ENCODE results near the gene ELAPOR1. TPM values are rescaled to one million over a fixed set of nuclear protein-coding genes. Genes with fewer than 3 reads are reported as not detected.

ELAPOR1 gene
- total and polyA plus RNA-seq, 2 experiments from 2014 or later, result 0.54 to 1.2 TPM

DNA sequence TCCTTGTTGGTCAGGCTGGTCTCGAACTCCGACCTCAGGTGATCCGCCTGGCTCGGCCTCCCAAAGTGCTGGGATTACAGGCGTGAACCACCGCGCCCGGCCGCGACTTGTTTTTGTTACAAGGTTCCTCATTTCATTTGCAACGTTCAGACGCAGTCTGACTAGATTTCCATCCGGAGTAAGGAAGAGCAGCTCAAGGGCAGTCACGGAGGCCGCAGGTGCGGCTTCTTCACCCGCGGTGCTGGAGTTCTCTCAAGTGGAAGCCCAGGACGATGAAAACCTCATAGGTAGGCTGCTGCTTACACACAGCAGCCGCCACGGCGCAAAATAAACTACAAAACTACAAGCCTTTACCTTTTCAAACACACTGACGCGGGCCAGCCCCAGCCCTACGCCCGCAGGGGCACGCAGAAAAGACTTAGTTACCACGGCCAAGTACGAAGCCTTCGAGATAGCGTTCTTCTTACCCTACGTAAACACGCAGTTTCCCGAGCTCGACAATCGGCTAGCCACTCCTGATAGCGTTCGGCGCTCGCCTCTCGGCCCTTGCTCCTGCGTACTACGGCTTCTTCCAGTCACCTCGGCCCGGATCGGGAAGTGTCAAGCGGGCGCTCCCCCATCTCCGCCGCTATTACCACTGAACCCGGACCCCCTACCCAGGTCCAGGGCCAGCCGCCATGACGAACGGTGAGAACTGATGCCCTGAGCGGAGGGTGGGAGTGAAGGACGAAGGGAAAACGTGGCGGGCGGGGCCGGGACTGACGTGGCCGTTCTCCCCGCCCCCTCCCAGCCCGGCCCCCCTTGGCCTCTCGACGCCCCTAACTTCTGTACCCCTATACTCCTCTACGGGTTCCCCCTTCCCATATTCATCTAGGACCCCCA, 23.5 kb upstream of the ELAPOR1 start, which contains the start of gene TMEM167B:
Gene TMEM167B, plus strand, starts transcription at position 569 of the 882 bp plus-strand sequence. Its CDS starts 109 bp downstream, at position 678.
- H3K27ac ChIP-seq, result peak within 1 kb of the TSS; percentile 97
- in situ Hi-C loops (cut with MboI), result no loop called here
- H3K9me3 ChIP-seq (ENCODE audit: low read depth), result no peaks in the 10 kb centered on the region
- H3K79me2 ChIP-seq (ENCODE audit: insufficient read depth), result peaks cover 58% of the 10 kb centered on the region
- H3F3A ChIP-seq (ENCODE audit: insufficient read depth), result peaks cover 27% of the 10 kb centered on the region
- peak within 1 kb of the TSS; percentile 97 for H3K9ac ChIP-seq
- no peaks in the 10 kb centered on the region for H4K20me1 ChIP-seq (ENCODE audit: insufficient read depth)
- TF ChIP-seq EZH2 (IDR thresholded peaks at IDR 0.05; ENCODE audit: insufficient read depth, poor library complexity, severe bottlenecking) (no peak), EZH2phosphoT487 (IDR thresholded peaks at IDR 0.05; ENCODE audit: insufficient read depth, low read depth) (no peak)
- peaks cover 20% of the 10 kb centered on the region for H3K4me1 ChIP-seq (ENCODE audit: insufficient read depth)
- H3K4me3 ChIP-seq, result peak within 1 kb of the TSS; percentile 92
- H3K4me2 ChIP-seq (ENCODE audit: unreplicated experiment), result peak within 1 kb of the TSS; percentile 94
- no peaks in the 10 kb centered on the region for H3K9me2 ChIP-seq (ENCODE audit: insufficient read depth)
- DNase-seq, result peak; percentile 98
- H2AFZ ChIP-seq, result peak within 1 kb of the TSS; percentile 99
- no peaks in the 10 kb centered on the region for H3K27me3 ChIP-seq (replicated peaks; ENCODE audit: insufficient read depth)
- H3K36me3 ChIP-seq (ENCODE audit: low read depth), result peaks cover 20% of the 10 kb centered on the region
- 6 to 11% methylated on average over 52 to 67 of the region's 67 CpGs for WGBS, 2 experiments (ENCODE audit: low coverage in 1 of 2, low lambda C conversion rate in 2 of 2, missing lambda C conversion rate in 2 of 2)

DNA sequence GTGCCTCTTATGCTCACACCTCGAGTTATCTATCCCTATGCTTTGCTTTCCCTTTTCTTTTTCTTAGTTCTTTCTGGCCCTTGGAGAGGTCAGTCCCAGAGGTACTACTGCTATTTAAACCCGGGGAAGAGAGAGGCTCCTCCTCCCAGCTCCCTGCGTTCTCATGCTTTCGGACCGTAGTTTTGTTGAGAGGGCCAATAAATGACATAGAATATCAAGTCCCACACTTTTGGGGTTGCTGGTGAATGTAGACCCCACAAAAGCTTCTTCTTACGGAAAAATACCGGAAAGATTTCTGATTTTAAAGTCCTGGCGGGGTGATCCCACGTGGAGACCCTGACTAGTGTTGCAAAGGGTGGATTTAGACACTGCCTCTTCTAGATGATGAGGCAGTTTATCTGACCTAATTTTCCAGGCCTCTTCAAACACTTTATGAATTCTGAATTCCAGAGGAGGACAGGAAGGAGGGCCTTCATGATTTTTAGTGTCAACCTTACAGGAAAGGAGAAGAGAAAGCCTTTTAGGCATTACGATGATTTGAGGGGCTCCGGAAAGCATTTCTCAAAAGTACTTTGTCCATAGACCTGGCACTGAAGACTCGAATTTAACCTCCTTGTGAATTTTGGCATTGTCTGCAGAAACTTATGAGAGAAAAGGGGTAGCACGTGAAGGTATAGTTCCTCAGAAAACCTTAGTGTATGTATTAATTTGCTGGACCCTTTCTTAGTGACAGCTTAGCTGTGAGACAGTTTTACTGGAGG, 22.7 kb upstream of the ELAPOR1 start:
- H3K27me3 ChIP-seq (replicated peaks; ENCODE audit: insufficient read depth), result no peaks in the 10 kb centered on the region
- peak overlapping the region; percentile 94 for H3K4me2 ChIP-seq (ENCODE audit: unreplicated experiment)
- WGBS, 2 experiments (ENCODE audit: low coverage in 1 of 2, low lambda C conversion rate in 2 of 2, missing lambda C conversion rate in 2 of 2), result 5% methylated on average over 13 of the region's 13 CpGs
- H3K79me2 ChIP-seq (ENCODE audit: insufficient read depth), result peaks cover 66% of the 10 kb centered on the region
- H3K9me3 ChIP-seq (ENCODE audit: low read depth), result no peaks in the 10 kb centered on the region
- TF ChIP-seq EZH2 (IDR thresholded peaks at IDR 0.05; ENCODE audit: insufficient read depth, poor library complexity, severe bottlenecking) (no peak), EZH2phosphoT487 (IDR thresholded peaks at IDR 0.05; ENCODE audit: insufficient read depth, low read depth) (no peak)
- in situ Hi-C loops (cut with MboI), result no loop called here
- H4K20me1 ChIP-seq (ENCODE audit: insufficient read depth), result no peaks in the 10 kb centered on the region
- H3K9ac ChIP-seq, result peak overlapping the region; percentile 97
- H3F3A ChIP-seq (ENCODE audit: insufficient read depth), result peaks cover 35% of the 10 kb centered on the region
- H3K27ac ChIP-seq, result peak overlapping the region; percentile 97
- H3K36me3 ChIP-seq (ENCODE audit: low read depth), result peaks cover 28% of the 10 kb centered on the region
- H3K9me2 ChIP-seq (ENCODE audit: insufficient read depth), result no peaks in the 10 kb centered on the region
- peak overlapping the region; percentile 99 for H2AFZ ChIP-seq
- DNase-seq, result peak; percentile 82
- H3K4me1 ChIP-seq (ENCODE audit: insufficient read depth), result peaks cover 20% of the 10 kb centered on the region
- peak overlapping the region; percentile 92 for H3K4me3 ChIP-seq

DNA sequence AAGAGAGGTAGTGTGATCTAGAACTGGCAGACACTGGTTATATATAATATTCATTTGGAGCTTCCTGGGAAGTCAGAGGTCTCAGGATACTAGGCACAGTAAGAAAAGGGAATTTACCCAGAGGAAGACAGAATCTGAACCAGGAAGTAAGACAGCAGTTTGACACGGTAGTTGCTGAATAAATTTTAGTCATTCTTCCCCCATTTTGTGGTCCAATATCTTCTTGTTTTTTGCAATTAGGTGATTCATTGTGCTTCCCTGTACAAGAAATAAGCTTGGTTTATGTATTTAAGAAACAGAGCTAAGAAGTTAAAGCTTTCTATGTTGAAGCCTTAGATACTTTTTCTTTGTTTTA, 22.1 kb upstream of the ELAPOR1 start:
- no peaks in the 10 kb centered on the region for H3K9me3 ChIP-seq (ENCODE audit: low read depth)
- peak overlapping the region; percentile 99; the same call in 1 of the 2 replicates for H2AFZ ChIP-seq
- H3K4me2 ChIP-seq (ENCODE audit: unreplicated experiment), result peak overlapping the region; percentile 94
- H3K27ac ChIP-seq, result peak overlapping the region; percentile 97
- peaks cover 41% of the 10 kb centered on the region for H3F3A ChIP-seq (ENCODE audit: insufficient read depth)
- 0 to 3% methylated on average over 1 of the region's 1 CpG for WGBS, 2 experiments (ENCODE audit: low coverage in 1 of 2, low lambda C conversion rate in 2 of 2, missing lambda C conversion rate in 2 of 2)
- peaks cover 20% of the 10 kb centered on the region for H3K4me1 ChIP-seq (ENCODE audit: insufficient read depth)
- peak; percentile 79 for DNase-seq
- H3K27me3 ChIP-seq (replicated peaks; ENCODE audit: insufficient read depth), result no peaks in the 10 kb centered on the region
- H3K9me2 ChIP-seq (ENCODE audit: insufficient read depth), result no peaks in the 10 kb centered on the region
- TF ChIP-seq EZH2phosphoT487 (IDR thresholded peaks at IDR 0.05; ENCODE audit: insufficient read depth, low read depth) (no peak), EZH2 (IDR thresholded peaks at IDR 0.05; ENCODE audit: insufficient read depth, poor library complexity, severe bottlenecking) (no peak)
- in situ Hi-C loops (cut with MboI), result no loop called here
- peaks cover 31% of the 10 kb centered on the region for H3K36me3 ChIP-seq (ENCODE audit: low read depth)
- H3K9ac ChIP-seq, result peak overlapping the region; percentile 97
- H3K4me3 ChIP-seq, result peak overlapping the region; percentile 92
- H4K20me1 ChIP-seq (ENCODE audit: insufficient read depth), result no peaks in the 10 kb centered on the region
- peaks cover 71% of the 10 kb centered on the region for H3K79me2 ChIP-seq (ENCODE audit: insufficient read depth)

DNA sequence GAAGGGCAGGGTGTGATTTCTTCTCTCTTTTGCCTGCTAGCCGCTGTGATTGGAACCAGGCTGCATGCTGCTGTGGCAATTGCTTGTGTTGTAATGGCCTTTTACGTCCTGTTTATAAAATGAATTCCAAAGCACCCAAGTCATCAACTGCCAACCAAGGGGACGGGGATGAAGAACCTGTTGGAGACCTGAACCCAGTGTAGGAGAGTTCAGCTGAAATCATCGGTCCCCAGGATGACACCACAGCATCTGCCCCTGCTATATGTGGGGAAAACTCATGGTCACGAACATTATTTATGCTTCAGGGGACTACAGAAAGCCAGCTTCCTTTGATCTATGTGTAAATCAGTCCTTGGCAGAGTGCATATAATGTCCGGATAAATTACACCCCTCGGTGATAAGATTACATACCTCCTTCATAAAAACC, 19.5 kb upstream of the ELAPOR1 start:
- Histone ChIP-seq H4K20me1 (ENCODE audit: insufficient read depth) (no peaks in the 10 kb centered on the region), H3K4me3 (no peak overlapping the region), H3K27ac (no peak overlapping the region; the same call in 1 of the 2 replicates), H2AFZ (no peak overlapping the region), H3K4me2 (ENCODE audit: unreplicated experiment) (no peak overlapping the region), H3K9me3 (ENCODE audit: low read depth) (no peaks in the 10 kb centered on the region), H3K27me3 (replicated peaks; ENCODE audit: insufficient read depth) (no peaks in the 10 kb centered on the region), H3K4me1 (ENCODE audit: insufficient read depth) (peaks cover 20% of the 10 kb centered on the region), H3F3A (ENCODE audit: insufficient read depth) (peaks cover 41% of the 10 kb centered on the region), H3K36me3 (ENCODE audit: low read depth) (peaks cover 31% of the 10 kb centered on the region), H3K9ac (0 out of 2 replicates have a peak overlapping the region, but pooled peaks have one; percentile 17), H3K9me2 (ENCODE audit: insufficient read depth) (no peaks in the 10 kb centered on the region), H3K79me2 (ENCODE audit: insufficient read depth) (peaks cover 75% of the 10 kb centered on the region)
- TF ChIP-seq EZH2 (IDR thresholded peaks at IDR 0.05; ENCODE audit: insufficient read depth, poor library complexity, severe bottlenecking), result no peak
- TF ChIP-seq EZH2phosphoT487 (IDR thresholded peaks at IDR 0.05; ENCODE audit: insufficient read depth, low read depth), result no peak
- DNase-seq, result peak; percentile 47
- in situ Hi-C loops (cut with MboI), result no loop called here
- 68 to 70% methylated on average over 7 of the region's 7 CpGs for WGBS, 2 experiments (ENCODE audit: low coverage in 1 of 2, low lambda C conversion rate in 2 of 2, missing lambda C conversion rate in 2 of 2)
